Muscle of leg (tissue), 11 donors: ENCODE measurements around the gene ZNF135. TPM values are rescaled to one million over a fixed set of nuclear protein-coding genes. Genes with fewer than 3 reads are reported as not detected.
A peak's percentile ranks its signal among the peaks of the same experiment; 100 is the strongest.

Experiments
- DNase-seq: peaks from one replicate; pipeline ENCODE4 v3.0.0; 2013
- H3K27ac ChIP-seq: one replicate; pipeline ENCODE4 v1.5.1; 2013; ENCODE audit warnings: mild to moderate bottlenecking, low read length, control low read depth
- H3K27me3 ChIP-seq: one replicate; pipeline ENCODE4 v1.6.1; 2013; ENCODE audit warnings: low read length; ENCODE audit not compliant: control insufficient read depth, insufficient read depth
- H3K36me3 ChIP-seq: one replicate; pipeline ENCODE4 v1.6.1; 2013; ENCODE audit warnings: low read length; ENCODE audit not compliant: control insufficient read depth, insufficient read depth
- H3K4me1 ChIP-seq: one replicate; pipeline ENCODE4 v1.6.1; 2013; ENCODE audit warnings: low read length; ENCODE audit not compliant: control insufficient read depth, insufficient read depth
- H3K4me3 ChIP-seq: one replicate; pipeline ENCODE4 v1.5.1; 2013; ENCODE audit warnings: low read length, control low read depth
- H3K9me3 ChIP-seq: replicated peaks from 2 replicates; pipeline ENCODE4 v1.6.1; 2013; ENCODE audit warnings: low read depth, low read length; ENCODE audit not compliant: control insufficient read depth
- WGBS: methylation state at CpG from one replicate; pipeline ENCODE4 v1.1.5; 2013; ENCODE audit warnings: missing lambda C conversion rate; ENCODE audit not compliant: insufficient coverage; 5-methylcytosine and 5-hydroxymethylcytosine counted together
- polyA plus RNA-seq, 8 donors: library from polyadenylated mRNA; unstranded; fragments of 120-200 nt; gene quantifications; one replicate each; pipeline versions ENCODE4 v1.2.1 to v1.2.3, GENCODE V29; 2013; ENCODE audit warnings: inconsistent platforms in 1 of 8, low replicate concordance in 1 of 8; ENCODE audit not compliant: insufficient read length in 8 of 8, insufficient read depth in 1 of 8
- total RNA-seq: library from RNA; stranded (reverse); fragments of 120-200 nt; gene quantifications from one replicate; pipeline ENCODE4 v1.2.4, GENCODE V29; 2013

Gene ZNF135
- total and polyA plus RNA-seq, 9 donors = 11.1 to 16.8 (median 12.4) TPM

- Histone ChIP-seq H3K27ac (no peak overlapping the region), H3K9me3 (peaks cover 76% of the 10 kb centered on the region)
- 96% methylated on average over 23 of the region's 24 CpGs for WGBS
Measured at GRCh38 chr19:58045411-58046050, 13.6 kb upstream of the ZNF135 start.

DNA sequence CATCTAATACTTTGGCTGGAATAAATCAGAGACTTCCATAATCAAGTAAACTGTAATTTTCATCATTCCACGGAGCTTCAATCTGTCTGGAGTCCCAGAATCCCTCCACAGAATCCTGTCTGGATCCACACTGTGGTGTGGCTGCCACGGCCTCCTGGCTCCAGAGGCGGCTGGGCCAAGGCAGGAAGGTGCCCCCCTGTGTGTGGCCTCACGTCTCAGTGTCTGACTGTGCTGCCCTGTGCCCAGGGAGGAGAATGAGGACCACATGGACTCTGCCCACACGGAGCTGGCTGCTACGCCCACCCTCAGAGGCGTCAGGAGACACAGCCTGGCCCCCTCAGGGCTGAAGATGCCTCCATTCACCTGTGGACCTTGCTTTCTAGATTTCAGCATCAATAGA is 12.2 kb upstream of the ZNF135 start:
- Histone ChIP-seq H3K4me3 (no peak overlapping the region), H3K9me3 (peaks cover 79% of the 10 kb centered on the region)
- 93% methylated on average over 7 of the region's 7 CpGs for WGBS

More at GRCh38 chr19:58045411-58046050, 13.6 kb upstream of the ZNF135 start:
- Histone ChIP-seq H3K4me3 (no peak overlapping the region), H3K27me3 (peaks cover 2% of the 10 kb centered on the region), H3K4me1 (no peaks in the 10 kb centered on the region), H3K36me3 (no peaks in the 10 kb centered on the region)
- DNase-seq = no peak

GRCh38 chr19:58047672-58048071 is 11.4 kb upstream of the ZNF135 start:
- peaks cover 2% of the 10 kb centered on the region for H3K27me3 ChIP-seq
- no peak for DNase-seq
- H3K36me3 ChIP-seq = no peaks in the 10 kb centered on the region
- H3K9me3 ChIP-seq = peaks cover 84% of the 10 kb centered on the region
- no peak overlapping the region for H3K27ac ChIP-seq
- WGBS = 93% methylated on average over 9 of the region's 12 CpGs
- H3K4me3 ChIP-seq = no peak overlapping the region
- H3K4me1 ChIP-seq = no peaks in the 10 kb centered on the region

More for the DNA sequence above, 12.2 kb upstream of the ZNF135 start:
- Histone ChIP-seq H3K36me3 (no peaks in the 10 kb centered on the region), H3K27ac (no peak overlapping the region), H3K27me3 (peaks cover 2% of the 10 kb centered on the region), H3K4me1 (no peaks in the 10 kb centered on the region)
- no peak for DNase-seq

- Histone ChIP-seq H3K27me3 (no peaks in the 10 kb centered on the region), H3K4me3 (no peak overlapping the region), H3K36me3 (no peaks in the 10 kb centered on the region), H3K27ac (no peak overlapping the region), H3K9me3 (peaks cover 59% of the 10 kb centered on the region), H3K4me1 (peaks cover 9% of the 10 kb centered on the region)
- WGBS = 95% methylated on average over 5 of the region's 16 CpGs
- no peak for DNase-seq
Measured at GRCh38 chr19:58052256-58052655, 6.8 kb upstream of the ZNF135 start.

GRCh38 chr19:58053480-58054156 is 5.5 kb upstream of the ZNF135 start:
- no peaks in the 10 kb centered on the region for H3K27me3 ChIP-seq
- no peak for DNase-seq
- no peak overlapping the region for H3K27ac ChIP-seq
- peaks cover 12% of the 10 kb centered on the region for H3K4me1 ChIP-seq
- peaks cover 48% of the 10 kb centered on the region for H3K9me3 ChIP-seq
- H3K36me3 ChIP-seq = no peaks in the 10 kb centered on the region
- no peak overlapping the region for H3K4me3 ChIP-seq
- WGBS = 96% methylated on average over 27 of the region's 30 CpGs

DNA sequence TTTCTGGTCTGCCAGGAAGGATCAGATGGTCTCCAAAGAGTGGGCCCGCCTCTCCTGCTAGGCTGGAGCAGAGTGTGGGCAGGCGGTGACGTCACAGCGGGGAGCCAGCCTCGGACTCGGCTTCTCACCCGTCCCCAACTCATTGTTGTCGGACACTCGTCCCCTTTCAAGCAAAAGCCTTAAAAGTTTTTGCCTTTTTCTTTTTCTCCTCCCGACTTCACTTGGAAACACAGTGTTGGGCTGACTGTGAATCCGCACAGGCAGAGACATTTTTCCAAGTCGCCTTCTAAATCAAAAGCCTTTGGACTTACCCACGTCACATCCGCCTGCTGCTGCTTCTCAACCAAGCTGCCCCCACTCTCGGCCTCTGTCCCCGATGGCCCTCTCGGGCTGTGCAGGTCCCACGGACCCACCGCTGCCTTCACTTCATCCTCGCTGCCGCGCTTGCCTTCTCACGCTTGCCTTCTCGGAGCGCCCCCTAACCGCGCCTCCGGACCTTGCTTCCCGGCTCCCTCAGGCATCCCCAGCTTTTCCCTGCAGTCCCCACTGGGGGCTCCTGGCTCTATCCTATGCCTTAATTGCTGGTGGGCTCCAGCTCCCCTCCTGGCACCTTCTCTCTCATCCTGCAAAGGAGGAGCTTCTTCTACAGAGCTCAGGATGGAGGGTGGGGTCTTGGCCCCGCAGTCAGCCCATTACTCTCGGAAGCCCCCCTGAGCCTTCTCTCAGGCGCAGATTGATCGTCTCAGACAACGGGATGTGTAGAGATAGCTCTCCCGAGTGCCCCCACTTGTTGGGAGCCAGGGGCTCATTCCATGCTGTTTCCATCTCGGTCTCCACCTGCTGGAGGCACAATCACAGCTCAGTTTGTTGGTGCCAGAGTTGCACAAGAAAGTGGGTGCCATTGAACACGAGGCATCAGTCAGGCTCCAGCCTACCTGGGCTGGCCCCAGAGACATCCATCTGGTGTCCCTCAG is 3.9 kb upstream of the ZNF135 start:
- peak overlapping the region; percentile 92 for H3K27ac ChIP-seq
- H3K4me1 ChIP-seq = peaks cover 23% of the 10 kb centered on the region
- H3K9me3 ChIP-seq = peaks cover 36% of the 10 kb centered on the region
- no peaks in the 10 kb centered on the region for H3K27me3 ChIP-seq
- no peaks in the 10 kb centered on the region for H3K36me3 ChIP-seq
- WGBS = 23% methylated on average over 31 of the region's 37 CpGs
- peak; percentile 81 for DNase-seq
- H3K4me3 ChIP-seq = peak overlapping the region; percentile 49

GRCh38 chr19:58056261-58056660 is 2.8 kb upstream of the ZNF135 start:
- Histone ChIP-seq H3K27me3 (no peaks in the 10 kb centered on the region), H3K36me3 (peaks cover 1% of the 10 kb centered on the region), H3K9me3 (peaks cover 36% of the 10 kb centered on the region), H3K4me1 (peaks cover 23% of the 10 kb centered on the region), H3K4me3 (no peak overlapping the region), H3K27ac (no peak overlapping the region)
- DNase-seq = no peak
- WGBS = 91% methylated on average over 5 of the region's 8 CpGs

DNA sequence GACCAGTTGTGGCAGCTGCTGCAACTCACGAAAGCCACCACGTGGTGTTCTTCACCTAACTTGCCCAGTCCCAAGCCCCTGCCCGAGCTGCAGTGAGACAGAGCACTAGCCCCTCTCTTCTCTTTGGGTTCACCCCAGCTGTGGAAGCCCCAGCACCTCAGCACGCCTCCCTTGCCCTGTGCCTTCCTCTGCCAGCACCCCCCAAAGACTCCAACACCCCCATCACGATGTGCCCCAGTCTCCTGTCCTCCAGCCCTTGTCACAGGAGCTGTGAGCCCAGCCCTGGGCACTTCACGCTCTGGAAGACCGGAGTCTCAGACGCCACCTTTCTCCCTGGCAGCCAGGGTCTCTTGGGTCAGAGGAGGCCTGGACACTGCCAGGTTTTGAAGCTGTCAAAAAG is 2.2 kb upstream of the ZNF135 start:
- H3K27me3 ChIP-seq = no peaks in the 10 kb centered on the region
- 85% methylated on average over 8 of the region's 8 CpGs for WGBS
- no peak overlapping the region for H3K4me3 ChIP-seq
- peaks cover 23% of the 10 kb centered on the region for H3K4me1 ChIP-seq
- H3K27ac ChIP-seq = no peak overlapping the region
- H3K9me3 ChIP-seq = peaks cover 31% of the 10 kb centered on the region
- DNase-seq = no peak
- H3K36me3 ChIP-seq = peaks cover 6% of the 10 kb centered on the region

DNA sequence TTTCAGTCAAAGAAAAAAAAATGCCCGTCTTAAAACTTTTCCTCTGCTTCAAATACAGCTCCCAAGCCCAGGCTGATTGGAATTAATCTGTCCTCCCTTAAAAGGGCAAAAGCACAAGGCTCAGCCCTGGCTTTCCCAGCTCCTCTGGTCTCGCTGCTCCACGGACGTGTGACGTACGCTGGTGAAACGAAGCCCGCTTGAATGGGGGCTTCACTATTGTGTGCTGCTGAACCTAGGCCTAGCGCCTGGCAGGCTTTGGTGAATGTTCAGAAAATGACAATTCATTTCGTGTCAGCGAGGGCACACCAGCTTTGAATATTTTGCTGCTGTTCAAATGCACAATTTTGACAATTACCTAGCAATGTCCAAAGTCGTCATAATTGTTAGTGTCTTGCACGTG is 615 bp upstream of the ZNF135 start:
- Histone ChIP-seq H3K9me3 (peaks cover 29% of the 10 kb centered on the region), H3K4me3 (peak overlapping the region; percentile 80), H3K27ac (peak overlapping the region; percentile 96), H3K4me1 (peaks cover 23% of the 10 kb centered on the region), H3K36me3 (peaks cover 21% of the 10 kb centered on the region), H3K27me3 (no peaks in the 10 kb centered on the region)
- DNase-seq = no peak
- WGBS = 83% methylated on average over 10 of the region's 13 CpGs

DNA sequence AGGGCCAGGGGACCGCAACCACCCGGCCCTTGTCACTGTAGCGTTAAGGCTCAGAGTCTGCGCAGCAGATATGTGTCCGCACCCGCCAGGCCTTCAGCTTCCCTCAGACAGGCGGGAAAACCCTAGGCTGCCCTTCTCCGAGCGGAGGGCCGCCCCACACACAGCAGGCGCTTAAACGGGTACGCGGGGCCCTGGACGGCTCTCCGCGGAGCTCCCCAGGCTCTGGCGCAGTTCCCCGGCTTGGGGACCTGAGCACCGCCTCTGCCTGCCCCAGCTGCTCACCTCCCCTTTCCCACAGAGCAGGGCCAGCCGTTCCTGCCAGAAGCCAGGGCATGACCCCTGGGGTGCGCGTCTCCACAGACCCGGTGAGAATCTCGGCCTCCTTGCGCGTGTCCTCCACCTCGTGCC is 593 bp downstream of the ZNF135 start:
- WGBS = 7% methylated on average over 28 of the region's 28 CpGs
- Histone ChIP-seq H3K9me3 (peaks cover 31% of the 10 kb centered on the region), H3K27me3 (no peaks in the 10 kb centered on the region), H3K4me1 (peaks cover 20% of the 10 kb centered on the region), H3K36me3 (peaks cover 33% of the 10 kb centered on the region), H3K4me3 (peak overlapping the region; percentile 80), H3K27ac (peak overlapping the region; percentile 96)
- no peak for DNase-seq
